Measurements from ENCODE around the gene WDR43. TPM values are rescaled to one million over a fixed set of nuclear protein-coding genes. Genes with fewer than 3 reads are reported as not detected.

Gene WDR43
- polyA plus RNA-seq, 10 donors = 26.4 to 39.0 (median 32.1) TPM

- no peak for DNase-seq
These were observed 13.7 kb downstream of the WDR43 start for GRCh38 chr2:28908172-28908571.

- no peak for DNase-seq
These were observed 15.3 kb downstream of the WDR43 start for GRCh38 chr2:28909655-28910353.

- no peak for DNase-seq
These were observed 21.5 kb downstream of the WDR43 start for GRCh38 chr2:28915939-28916338.

- no peak for DNase-seq
These were observed 32.4 kb downstream of the WDR43 start for GRCh38 chr2:28926847-28927246.

- no peak for DNase-seq
These were observed 33.0 kb downstream of the WDR43 start for GRCh38 chr2:28927469-28927868.

- DNase-seq = peak in 1 of 3 donors; percentile 2
These were observed 33.4 kb downstream of the WDR43 start for GRCh38 chr2:28927878-28928277.

GRCh38 chr2:28929581-28929980 lies 35.1 kb downstream of the WDR43 start:
- DNase-seq = no peak

GRCh38 chr2:28930205-28930604 lies 35.7 kb downstream of the WDR43 start:
- no peak for DNase-seq

GRCh38 chr2:28934769-28935168 lies 40.3 kb downstream of the WDR43 start:
- no peak for DNase-seq

GRCh38 chr2:28941008-28941407 lies 46.5 kb downstream of the WDR43 start:
- no peak for DNase-seq

- no peak for DNase-seq
These were observed 50.2 kb downstream of the WDR43 start for GRCh38 chr2:28944535-28945248.

GRCh38 chr2:28948160-28948559 lies 53.7 kb downstream of the WDR43 start:
- no peak for DNase-seq

GRCh38 chr2:28949190-28949589 lies 54.7 kb downstream of the WDR43 start:
- no peak for DNase-seq

- no peak for DNase-seq
These were observed 55.3 kb downstream of the WDR43 start for GRCh38 chr2:28949617-28950305.

GRCh38 chr2:28950941-28951630 lies 56.6 kb downstream of the WDR43 start:
- DNase-seq = no peak

GRCh38 chr2:28951910-28952835 lies 57.7 kb downstream of the WDR43 start:
- no peak for DNase-seq

- DNase-seq = no peak
These were observed 58.4 kb downstream of the WDR43 start for GRCh38 chr2:28952836-28953211.

GRCh38 chr2:28955467-28955866 lies 61.0 kb downstream of the WDR43 start:
- no peak for DNase-seq

- DNase-seq = peak in 1 of 3 donors; percentile 43
These were observed 62.0 kb downstream of the WDR43 start for GRCh38 chr2:28956415-28956826.

GRCh38 chr2:28956890-28957289 lies 62.4 kb downstream of the WDR43 start:
- DNase-seq = peak in 1 of 3 donors; percentile 26

- peak; percentile 68 to 83 (median 70) for DNase-seq
These were observed 64.2 kb downstream of the WDR43 start for GRCh38 chr2:28958689-28959088.

Measured in muscle of back (tissue), 11 donors.